ENCODE measurements around the gene GNG12.

Gene GNG12

GRCh38 chr1:67817319-67817718 lies 15.9 kb downstream of the GNG12 start:
- intact Hi-C loops (cut with DNase I) = no loop called here
- no peak for DNase-seq

DNA sequence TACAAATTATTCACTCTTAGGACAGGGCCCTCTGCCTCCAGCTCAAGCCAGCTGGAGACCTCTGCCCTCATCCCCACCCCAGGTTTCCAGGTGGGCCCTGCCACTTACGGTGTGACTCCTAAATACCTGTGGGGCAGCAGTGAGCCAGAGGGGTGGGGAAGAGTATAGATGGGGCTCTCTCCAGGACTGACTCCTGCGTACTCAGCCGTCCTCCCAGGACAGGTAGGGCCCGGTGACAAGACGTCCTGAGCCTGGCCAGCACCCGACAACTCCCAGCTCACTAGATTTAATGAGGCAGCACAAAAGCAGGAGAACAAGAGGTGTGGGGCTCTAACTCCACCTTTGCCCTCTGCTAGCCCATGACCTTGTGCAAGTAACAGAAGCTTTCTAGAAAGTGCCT lies 16.8 kb downstream of the GNG12 start:
- DNase-seq = no peak
- intact Hi-C loops (cut with DNase I) = no loop called here

GRCh38 chr1:67816095-67816475 lies 17.2 kb downstream of the GNG12 start:
- no peak for DNase-seq
- intact Hi-C loops (cut with DNase I) = no loop called here

DNA sequence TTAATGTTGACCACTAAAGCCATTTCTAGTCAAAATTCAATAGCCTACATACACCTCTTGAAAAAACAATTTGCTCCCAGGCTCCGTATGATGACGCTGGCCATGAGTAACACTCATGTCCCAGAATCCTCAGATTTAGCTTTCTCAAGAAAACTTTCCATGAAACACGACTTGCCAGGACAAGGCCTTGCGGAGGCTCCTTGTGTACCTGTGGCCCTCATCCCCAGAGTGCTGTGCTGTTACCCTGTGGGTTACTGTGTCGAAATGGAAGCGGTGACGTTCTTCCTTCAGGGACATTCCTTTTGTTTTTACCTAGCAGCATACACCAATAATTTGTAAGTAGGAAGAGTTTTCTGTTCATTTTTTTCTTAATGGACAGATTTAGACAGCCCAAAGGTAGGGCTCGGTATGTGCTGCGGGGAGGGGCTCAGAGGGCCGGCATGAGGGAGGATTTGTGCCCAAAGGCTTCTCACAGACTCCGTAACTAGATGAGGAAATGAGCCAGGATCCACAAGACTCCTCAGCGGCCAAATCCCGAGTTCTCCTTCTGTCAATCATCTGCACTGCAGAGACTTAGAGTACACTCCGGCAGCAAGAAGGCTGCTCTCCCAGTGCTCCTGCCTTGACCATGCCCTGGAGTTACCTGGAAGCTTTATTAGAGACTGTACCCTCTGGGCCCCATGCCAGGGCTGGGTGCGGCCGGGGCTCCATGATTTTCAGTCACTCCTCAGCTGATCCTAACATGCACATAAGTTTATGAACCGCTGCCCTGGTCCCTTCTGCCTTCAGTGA lies 17.8 kb downstream of the GNG12 start:
- intact Hi-C loops (cut with DNase I) = no loop called here

GRCh38 chr1:67814121-67814772 lies 19.0 kb downstream of the GNG12 start:
- intact Hi-C loops (cut with DNase I) = no loop called here
- no peak for DNase-seq

More for the DNA sequence above, 17.8 kb downstream of the GNG12 start:
- DNase-seq = no peak

DNA sequence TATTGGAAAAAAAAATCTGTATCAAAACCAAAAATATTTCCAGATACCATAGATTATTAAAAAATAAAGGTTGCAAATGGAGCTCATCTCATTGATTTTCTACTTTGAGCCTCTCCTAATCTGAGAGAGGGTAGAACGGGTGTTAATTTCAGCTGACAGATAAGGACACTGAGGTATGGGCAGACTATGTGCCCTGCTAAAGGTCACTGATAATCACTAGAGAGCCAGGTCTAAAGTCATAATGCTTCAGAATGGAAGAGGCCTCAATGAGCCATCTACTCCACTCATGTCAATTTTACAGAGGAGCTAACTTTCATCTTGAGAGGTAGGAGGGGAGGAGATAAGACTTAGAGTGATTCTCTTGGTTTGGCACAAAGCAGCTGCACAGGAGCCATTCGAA lies 21.0 kb downstream of the GNG12 start:
- intact Hi-C loops (cut with DNase I) = no loop called here
- DNase-seq = no peak

GRCh38 chr1:67811781-67812180 lies 21.5 kb downstream of the GNG12 start:
- no peak for DNase-seq
- intact Hi-C loops (cut with DNase I) = no loop called here

DNA sequence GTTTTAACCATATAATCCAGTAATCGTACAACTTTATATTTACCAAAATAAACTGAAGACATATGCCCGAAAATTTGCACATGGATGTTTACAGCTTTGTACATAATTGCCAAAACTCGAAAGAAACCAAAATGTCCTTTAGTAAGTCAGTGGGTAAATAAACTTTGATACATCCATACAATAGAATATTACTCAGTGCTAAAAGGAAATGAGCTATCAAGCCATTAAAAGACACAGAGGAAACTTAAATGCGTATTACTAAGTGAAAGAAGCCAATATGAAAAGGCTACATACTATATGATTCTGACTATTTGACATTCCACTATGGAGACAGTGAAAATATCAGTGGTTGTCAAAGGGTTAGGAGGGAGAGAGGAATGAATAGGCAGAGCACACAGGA lies 23.4 kb downstream of the GNG12 start:
- DNase-seq = no peak
- intact Hi-C loops (cut with DNase I) = no loop called here

DNA sequence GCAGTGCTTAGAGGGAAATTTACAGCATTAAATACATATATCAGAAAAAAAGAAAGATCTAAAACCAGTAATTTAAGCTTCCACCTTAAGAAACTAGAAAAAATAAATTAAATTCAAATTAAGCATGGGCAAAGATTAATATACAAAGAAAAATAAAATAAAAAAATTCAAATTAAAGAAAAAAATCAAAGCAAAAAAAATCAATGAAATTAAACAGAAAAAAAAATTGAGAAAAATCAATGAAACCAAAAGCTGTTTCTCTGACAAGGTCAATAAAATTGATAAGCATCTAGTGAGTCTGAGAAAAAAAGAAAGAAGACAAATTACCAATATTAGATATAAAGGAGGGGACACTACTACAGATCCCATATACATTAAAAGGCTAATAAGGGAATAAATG lies 26.0 kb downstream of the GNG12 start:
- intact Hi-C loops (cut with DNase I) = no loop called here
- DNase-seq = no peak

- no peak for DNase-seq
- intact Hi-C loops (cut with DNase I) = no loop called here
Measured at GRCh38 chr1:67804710-67805109, 28.6 kb downstream of the GNG12 start.

DNA sequence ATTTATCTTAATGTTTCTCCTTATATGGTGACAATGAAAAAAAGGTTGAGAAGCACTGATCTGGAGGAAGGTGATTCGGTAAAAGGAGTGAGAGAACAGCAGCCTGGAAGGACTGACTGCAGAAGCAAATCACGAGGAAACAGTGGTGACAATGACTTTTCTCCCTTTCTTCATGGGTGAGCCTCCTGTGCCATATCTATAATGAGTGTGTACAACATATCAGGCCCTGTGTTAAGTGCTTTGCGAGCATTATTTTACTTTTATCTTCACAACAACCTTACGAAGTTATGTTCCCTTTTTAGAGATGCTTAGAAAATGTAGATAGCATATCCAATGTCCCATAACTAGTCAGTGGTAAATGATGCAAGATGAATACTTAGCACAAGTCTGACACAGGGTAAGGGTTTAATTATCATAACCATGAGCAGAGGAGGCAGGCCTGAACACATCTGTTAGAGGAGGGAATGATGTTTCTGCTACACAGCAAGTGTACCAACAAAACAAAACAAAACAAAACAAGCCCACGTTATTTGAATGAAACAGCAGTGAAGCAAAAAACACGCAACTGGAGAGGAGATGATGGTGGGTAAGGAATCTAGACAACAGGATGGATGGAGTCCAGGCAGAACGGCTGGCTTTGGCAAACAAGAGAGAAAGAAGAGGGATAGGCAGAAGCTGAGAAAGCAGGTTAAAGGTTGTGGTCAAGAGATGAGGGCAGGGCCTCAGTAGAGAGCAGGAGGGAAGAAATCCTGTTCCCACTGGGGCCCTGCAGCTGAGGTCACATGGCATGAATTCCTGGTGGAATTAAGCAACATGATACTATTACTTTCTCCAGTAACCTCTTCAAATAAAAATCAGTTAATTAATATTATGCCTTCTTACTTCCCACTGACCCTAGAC lies 29.6 kb downstream of the GNG12 start:
- DNase-seq = no peak
- intact Hi-C loops (cut with DNase I) = no loop called here

GRCh38 chr1:67802565-67802964 lies 30.7 kb downstream of the GNG12 start:
- intact Hi-C loops (cut with DNase I) = no loop called here
- DNase-seq = no peak

DNA sequence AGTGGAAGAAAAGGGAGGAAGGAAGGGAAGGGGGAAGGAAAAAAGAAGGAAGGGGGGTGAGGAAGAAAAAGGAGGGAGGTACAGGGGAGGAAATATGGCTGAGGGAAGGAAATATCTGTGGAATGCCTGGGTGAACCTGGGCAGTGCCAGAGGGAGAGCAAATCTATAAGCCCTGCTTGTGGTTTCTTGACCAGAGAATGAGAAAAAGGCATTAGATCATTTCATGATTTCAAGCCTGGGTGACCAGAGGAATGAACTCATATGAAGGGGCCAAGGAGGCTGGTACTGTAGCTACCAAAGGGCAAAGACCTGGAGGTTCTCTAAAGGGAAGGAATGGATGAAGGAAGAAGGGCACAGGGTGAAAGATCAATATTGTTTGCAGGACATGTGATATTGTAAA lies 31.4 kb downstream of the GNG12 start:
- no peak for DNase-seq
- intact Hi-C loops (cut with DNase I) = no loop called here

- DNase-seq = no peak
- intact Hi-C loops (cut with DNase I) = no loop called here
Measured at GRCh38 chr1:67795179-67795912, 37.9 kb downstream of the GNG12 start.

DNA sequence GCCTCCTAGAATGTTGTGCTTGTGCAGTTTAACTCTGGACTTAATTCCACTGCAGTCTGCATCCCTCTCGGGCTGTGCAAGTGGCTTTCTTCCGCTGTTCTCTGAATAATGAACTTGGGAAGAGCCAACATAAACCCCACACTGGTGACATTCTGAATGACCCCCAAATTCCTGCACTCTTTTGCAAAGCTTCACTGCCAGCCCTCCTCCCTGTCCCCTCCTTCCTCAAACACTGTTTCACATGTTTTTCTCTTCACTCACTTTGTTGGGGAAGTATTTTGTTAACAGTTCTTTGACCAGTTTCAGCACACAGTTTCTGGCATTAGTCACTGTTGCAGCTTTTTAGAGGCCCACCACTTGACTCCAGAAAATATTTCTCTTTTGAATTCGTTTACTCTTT lies 39.7 kb downstream of the GNG12 start:
- DNase-seq = no peak

GRCh38 chr1:67792741-67793458 lies 40.4 kb downstream of the GNG12 start:
- intact Hi-C loops (cut with DNase I) = no loop called here
- DNase-seq = no peak

More for the DNA sequence above, 39.7 kb downstream of the GNG12 start:
- intact Hi-C loops (cut with DNase I) = no loop called here

DNA sequence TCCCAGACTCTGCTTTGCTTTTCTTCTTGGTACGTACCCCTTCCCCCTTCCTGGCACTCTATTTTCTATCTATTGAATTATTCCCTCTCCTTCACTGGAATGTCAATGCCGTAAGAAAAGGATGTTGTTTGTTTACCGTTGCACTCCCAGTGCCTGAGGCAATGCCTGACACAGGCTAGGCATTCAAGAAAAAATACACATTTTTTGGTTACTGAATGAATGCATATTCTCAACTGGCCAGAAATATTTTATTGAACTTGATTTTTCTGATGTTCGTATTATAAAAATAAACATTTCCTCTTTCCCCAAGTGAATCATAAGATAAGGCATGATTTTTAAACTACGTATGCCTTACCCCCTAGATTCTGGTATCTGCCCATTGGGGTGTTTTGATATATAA lies 41.2 kb downstream of the GNG12 start:
- no peak for DNase-seq
- intact Hi-C loops (cut with DNase I) = no loop called here

DNA sequence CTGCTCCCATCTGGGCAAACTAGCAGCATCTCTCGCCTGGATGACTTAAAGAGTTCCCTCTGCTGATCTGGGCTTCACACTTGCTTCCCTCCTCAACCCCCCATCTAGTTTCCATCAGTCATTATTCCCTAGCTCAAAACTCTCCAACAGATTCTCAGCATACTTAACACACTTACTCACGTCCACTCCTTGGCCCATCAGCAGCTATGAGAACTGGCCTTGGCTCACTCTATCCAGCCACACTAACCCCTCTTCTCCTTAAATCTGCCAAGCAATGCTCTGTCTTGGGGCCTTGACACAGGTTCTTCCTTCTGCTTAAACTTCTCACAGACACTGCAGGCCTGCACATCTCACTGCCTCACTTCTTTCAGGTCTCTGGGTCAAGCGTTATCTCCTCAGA lies 41.6 kb downstream of the GNG12 start:
- DNase-seq = no peak
- intact Hi-C loops (cut with DNase I) = no loop called here

GRCh38 chr1:67791261-67791660 lies 42.0 kb downstream of the GNG12 start:
- intact Hi-C loops (cut with DNase I) = no loop called here
- no peak for DNase-seq

GRCh38 chr1:67790201-67790692 lies 43.0 kb downstream of the GNG12 start:
- intact Hi-C loops (cut with DNase I) = no loop called here
- no peak for DNase-seq
